Measurements from ENCODE around the gene CHST9. TPM values are rescaled to one million over a fixed set of nuclear protein-coding genes. Genes with fewer than 3 reads are reported as not detected.
"Not testable (repeated sequence)": the region's sequence is repeated elsewhere in the genome, so short reads cannot be mapped to it uniquely, and the experiment has no call there.

CHST9 gene
- total RNA-seq (not detected), polyA plus RNA-seq (not detected)

- H3K27me3 ChIP-seq (ENCODE audit: insufficient read depth, low read length, poor library complexity, severe bottlenecking) = no peaks in the 10 kb centered on the region
- ChIA-PET POLR2A (no interaction called here), CTCF (no interaction called here)
- no peak within 1 kb of the TSS for H3K4me3 ChIP-seq (ENCODE audit: low read length)
- no peaks in the 10 kb centered on the region for H3K9me3 ChIP-seq (ENCODE audit: low read length)
- no peaks in the 10 kb centered on the region for H3K4me1 ChIP-seq (ENCODE audit: insufficient read depth, low read length)
- no peaks in the 10 kb centered on the region for H3K36me3 ChIP-seq (ENCODE audit: insufficient read depth, low read length)
- H3K27me3 Mint-ChIP-seq = peaks cover 11 to 18% of the 10 kb centered on the region in 2 donors
- H3K36me3 Mint-ChIP-seq = no peaks in the 10 kb centered on the region
- no peak within 1 kb of the TSS for H3K27ac Mint-ChIP-seq
- H3K27ac ChIP-seq (ENCODE audit: low read depth, low read length) = no peak within 1 kb of the TSS
- no peaks in the 10 kb centered on the region for H3K4me1 Mint-ChIP-seq
- peaks cover 8 to 22% (median 15%) of the 10 kb centered on the region in 5 donors for H3K9me3 Mint-ChIP-seq
- no peak within 1 kb of the TSS for H3K4me3 Mint-ChIP-seq
- DNase-seq = no peak
Measured at GRCh38 chr18:27185025-27185763, at the start of gene CHST9. Gene CHST9, minus strand, starts transcription at chr18:27185308. Its CDS starts 42,499 bp downstream, at chr18:27142809.

- H3K36me3 Mint-ChIP-seq; H3K4me1 ChIP-seq (ENCODE audit: insufficient read depth, low read length); H3K4me3 Mint-ChIP-seq; CTCF ChIA-PET; POLR2A ChIA-PET; H3K27ac Mint-ChIP-seq; H3K36me3 ChIP-seq (ENCODE audit: insufficient read depth, low read length); H3K27me3 ChIP-seq (ENCODE audit: insufficient read depth, low read length, poor library complexity, severe bottlenecking); H3K27me3 Mint-ChIP-seq; H3K4me3 ChIP-seq (ENCODE audit: low read length); DNase-seq; H3K4me1 Mint-ChIP-seq; H3K9me3 ChIP-seq (ENCODE audit: low read length); H3K27ac ChIP-seq (ENCODE audit: low read depth, low read length): not testable (repeated sequence)
- peaks cover 7 to 22% (median 7%) of the 10 kb centered on the region in 5 donors for H3K9me3 Mint-ChIP-seq
Measured at GRCh38 chr18:27232355-27232754, 47.2 kb upstream of the CHST9 start.

- H3K4me1 ChIP-seq (ENCODE audit: insufficient read depth, low read length); H3K9me3 ChIP-seq (ENCODE audit: low read length); H3K27ac Mint-ChIP-seq; H3K4me3 ChIP-seq (ENCODE audit: low read length); H3K27me3 Mint-ChIP-seq; H3K27ac ChIP-seq (ENCODE audit: low read depth, low read length); H3K4me1 Mint-ChIP-seq; CTCF ChIA-PET; H3K4me3 Mint-ChIP-seq; H3K36me3 ChIP-seq (ENCODE audit: insufficient read depth, low read length); POLR2A ChIA-PET; H3K36me3 Mint-ChIP-seq; DNase-seq; H3K27me3 ChIP-seq (ENCODE audit: insufficient read depth, low read length, poor library complexity, severe bottlenecking): not testable (repeated sequence)
- peaks cover 7 to 21% (median 7%) of the 10 kb centered on the region in 5 donors for H3K9me3 Mint-ChIP-seq
Measured at GRCh38 chr18:27231671-27232070, 46.6 kb upstream of the CHST9 start.

- H3K4me1 ChIP-seq (ENCODE audit: insufficient read depth, low read length); H3K27me3 Mint-ChIP-seq; H3K27ac Mint-ChIP-seq; H3K27ac ChIP-seq (ENCODE audit: low read depth, low read length); H3K27me3 ChIP-seq (ENCODE audit: insufficient read depth, low read length, poor library complexity, severe bottlenecking); CTCF ChIA-PET; H3K9me3 ChIP-seq (ENCODE audit: low read length); H3K4me1 Mint-ChIP-seq; H3K36me3 ChIP-seq (ENCODE audit: insufficient read depth, low read length); DNase-seq; H3K4me3 ChIP-seq (ENCODE audit: low read length); H3K36me3 Mint-ChIP-seq; H3K4me3 Mint-ChIP-seq; POLR2A ChIA-PET: not testable (repeated sequence)
- peaks cover 7 to 16% (median 11%) of the 10 kb centered on the region in 5 donors for H3K9me3 Mint-ChIP-seq
Measured at GRCh38 chr18:27231221-27231620, 46.1 kb upstream of the CHST9 start.

- Histone ChIP-seq H3K9me3 (ENCODE audit: low read length) (no peaks in the 10 kb centered on the region), H3K4me3 (ENCODE audit: low read length) (no peak overlapping the region), H3K27ac (ENCODE audit: low read depth, low read length) (no peak overlapping the region), H3K36me3 (ENCODE audit: insufficient read depth, low read length) (no peaks in the 10 kb centered on the region), H3K27me3 (ENCODE audit: insufficient read depth, low read length, poor library complexity, severe bottlenecking) (no peaks in the 10 kb centered on the region), H3K4me1 (ENCODE audit: insufficient read depth, low read length) (no peaks in the 10 kb centered on the region)
- H3K4me1 Mint-ChIP-seq = no peaks in the 10 kb centered on the region
- DNase-seq = no peak
- CTCF ChIA-PET = interaction anchor here (0.6 kb wide), 1 partner anchor 14 kb away, joined by 3 read pairs; no protein-coding TSS in a partner anchor
- H3K36me3 Mint-ChIP-seq = no peaks in the 10 kb centered on the region
- no peak overlapping the region for H3K27ac Mint-ChIP-seq
- POLR2A ChIA-PET = no interaction called here
- no peaks in the 10 kb centered on the region for H3K27me3 Mint-ChIP-seq
- H3K9me3 Mint-ChIP-seq = peaks cover 12 to 19% (median 13%) of the 10 kb centered on the region in 5 donors
- no peak overlapping the region for H3K4me3 Mint-ChIP-seq
Measured at GRCh38 chr18:27227721-27228120, 42.6 kb upstream of the CHST9 start.

GRCh38 chr18:27226556-27227075 is 41.5 kb upstream of the CHST9 start:
- ChIA-PET CTCF (no interaction called here), POLR2A (no interaction called here)
- H3K9me3 Mint-ChIP-seq = peaks cover 12 to 19% (median 13%) of the 10 kb centered on the region in 5 donors
- no peak overlapping the region for H3K27ac ChIP-seq (ENCODE audit: low read depth, low read length)
- no peaks in the 10 kb centered on the region for H3K4me1 ChIP-seq (ENCODE audit: insufficient read depth, low read length)
- H3K36me3 Mint-ChIP-seq = no peaks in the 10 kb centered on the region
- no peak overlapping the region for H3K27ac Mint-ChIP-seq
- H3K27me3 ChIP-seq (ENCODE audit: insufficient read depth, low read length, poor library complexity, severe bottlenecking) = no peaks in the 10 kb centered on the region
- no peaks in the 10 kb centered on the region for H3K9me3 ChIP-seq (ENCODE audit: low read length)
- no peak overlapping the region for H3K4me3 Mint-ChIP-seq
- no peak for DNase-seq
- H3K4me3 ChIP-seq (ENCODE audit: low read length) = no peak overlapping the region
- no peaks in the 10 kb centered on the region for H3K27me3 Mint-ChIP-seq
- H3K36me3 ChIP-seq (ENCODE audit: insufficient read depth, low read length) = no peaks in the 10 kb centered on the region
- no peaks in the 10 kb centered on the region for H3K4me1 Mint-ChIP-seq

GRCh38 chr18:27225947-27226481 is 40.9 kb upstream of the CHST9 start:
- no peaks in the 10 kb centered on the region for H3K4me1 Mint-ChIP-seq
- H3K27me3 ChIP-seq (ENCODE audit: insufficient read depth, low read length, poor library complexity, severe bottlenecking) = no peaks in the 10 kb centered on the region
- DNase-seq = no peak
- no peak overlapping the region for H3K27ac Mint-ChIP-seq
- ChIA-PET CTCF (no interaction called here), POLR2A (no interaction called here)
- H3K9me3 Mint-ChIP-seq = peaks cover 10 to 15% (median 12%) of the 10 kb centered on the region in 5 donors
- no peaks in the 10 kb centered on the region for H3K36me3 ChIP-seq (ENCODE audit: insufficient read depth, low read length)
- H3K4me3 ChIP-seq (ENCODE audit: low read length) = no peak overlapping the region
- H3K27me3 Mint-ChIP-seq = no peaks in the 10 kb centered on the region
- no peaks in the 10 kb centered on the region for H3K9me3 ChIP-seq (ENCODE audit: low read length)
- no peak overlapping the region for H3K27ac ChIP-seq (ENCODE audit: low read depth, low read length)
- no peaks in the 10 kb centered on the region for H3K36me3 Mint-ChIP-seq
- H3K4me1 ChIP-seq (ENCODE audit: insufficient read depth, low read length) = no peaks in the 10 kb centered on the region
- no peak overlapping the region for H3K4me3 Mint-ChIP-seq

- ChIA-PET CTCF (no interaction called here), POLR2A (no interaction called here)
- peaks cover 9 to 22% (median 10%) of the 10 kb centered on the region in 5 donors for H3K9me3 Mint-ChIP-seq
- Histone ChIP-seq H3K36me3 (ENCODE audit: insufficient read depth, low read length) (no peaks in the 10 kb centered on the region), H3K27ac (ENCODE audit: low read depth, low read length) (no peak overlapping the region), H3K4me3 (ENCODE audit: low read length) (no peak overlapping the region), H3K4me1 (ENCODE audit: insufficient read depth, low read length) (no peaks in the 10 kb centered on the region), H3K9me3 (ENCODE audit: low read length) (no peaks in the 10 kb centered on the region), H3K27me3 (ENCODE audit: insufficient read depth, low read length, poor library complexity, severe bottlenecking) (no peaks in the 10 kb centered on the region)
- H3K27me3 Mint-ChIP-seq = no peaks in the 10 kb centered on the region
- no peaks in the 10 kb centered on the region for H3K4me1 Mint-ChIP-seq
- H3K36me3 Mint-ChIP-seq = no peaks in the 10 kb centered on the region
- no peak overlapping the region for H3K4me3 Mint-ChIP-seq
- no peak overlapping the region for H3K27ac Mint-ChIP-seq
- no peak for DNase-seq
Measured at GRCh38 chr18:27223526-27224291, 38.6 kb upstream of the CHST9 start.
